Activated CD8-positive, alpha-beta T cell treated with anti-CD3 and anti-CD28 coated beads for 36 hours (primary cell): ENCODE measurements around the gene SLC29A2. TPM values are rescaled to one million over a fixed set of nuclear protein-coding genes. Genes with fewer than 3 reads are reported as not detected.
A peak's percentile ranks its signal among the peaks of the same experiment; 100 is the strongest.

Experiments
- ATAC-seq: fragments of 200-7000 bp; cut with Tn5 transposase; one replicate; pipeline ENCODE4 v1.10.0; 2021; ENCODE audit warnings: mild to moderate bottlenecking, moderate library complexity
- CTCF ChIA-PET: fragments of 350-600 bp; sonication (Branson Sonifier 250); formaldehyde crosslinking; loops from one replicate; lab custom pipeline; 2021; ENCODE audit warnings: antibody characterized with exemption; lab: Charles Lee
- POLR2A ChIA-PET: fragments of 350-600 bp; sonication (Branson Sonifier 250); formaldehyde crosslinking; loops from one replicate; lab custom pipeline; 2021; ENCODE audit warnings: antibody characterized with exemption; lab: Charles Lee
- DNase-seq: peaks from one replicate; pipeline ENCODE4 v3.0.0-alpha.2; 2020
- H3K27ac Mint-ChIP-seq: one replicate; pipeline ENCODE4 v1.8.0; 2021; ENCODE audit warnings: mild to moderate bottlenecking, mixed read lengths
- H3K27me3 Mint-ChIP-seq: one replicate; pipeline ENCODE4 v1.8.0; 2021; ENCODE audit warnings: mixed read lengths
- H3K36me3 Mint-ChIP-seq: one replicate; pipeline ENCODE4 v1.8.0; 2021; ENCODE audit warnings: low read depth, mixed read lengths
- H3K4me1 Mint-ChIP-seq: one replicate; pipeline ENCODE4 v1.8.0; 2021; ENCODE audit warnings: low read depth, mixed read lengths
- H3K4me3 Mint-ChIP-seq: one replicate; pipeline ENCODE4 v1.8.0; 2021; ENCODE audit warnings: mild to moderate bottlenecking, moderate library complexity, mixed read lengths
- H3K9me3 Mint-ChIP-seq: one replicate; pipeline ENCODE4 v1.8.0; 2021; ENCODE audit warnings: mixed read lengths
- CTCF ChIP-seq: fragments of 200-600 bp; IDR thresholded peaks from one replicate; pipeline ENCODE4 v1.8.0; 2022; ENCODE audit warnings: antibody characterized with exemption, mild to moderate bottlenecking
- intact Hi-C: fragments of 100-400 bp; cut with micrococcal nuclease; formaldehyde crosslinking; loops from one replicate; pipeline ENCODE4 v1.10.0; 2022
- total RNA-seq, 2 experiments: library from RNA; stranded (reverse); gene quantifications; one replicate each; pipeline ENCODE4 v1.2.3, GENCODE V29; 2021

SLC29A2 gene
- total RNA-seq, 2 experiments from 2014 or later = 11.8 to 12.2 TPM

GRCh38 chr11:66334605-66335442 lies 36.7 kb downstream of the SLC29A2 start:
- DNase-seq = peak; percentile 25
- Mint-ChIP-seq H3K4me1 (peaks cover 33% of the 10 kb centered on the region), H3K27ac (peak overlapping the region; percentile 76)

GRCh38 chr11:66333896-66334604 lies 37.5 kb downstream of the SLC29A2 start:
- no peak overlapping the region for H3K4me3 Mint-ChIP-seq
- H3K27me3 Mint-ChIP-seq = no peaks in the 10 kb centered on the region
- H3K36me3 Mint-ChIP-seq = peaks cover 21% of the 10 kb centered on the region
- H3K27ac Mint-ChIP-seq = no peak overlapping the region
- intact Hi-C loops = no loop called here
- ChIA-PET POLR2A (interaction anchor here (1.4 to 4.7 kb wide), 3 partner anchors 11 to 45 kb away, joined by 3 to 38 read pairs (median 22); partner anchors contain the start of genes BRMS1, CD248 and YIF1A), CTCF (interaction anchor here (0.7 to 8.7 kb wide), 4 partner anchors 20 to 87 kb away, joined by 3 to 133 read pairs (median 4); partner anchors contain the start of genes CD248 and NPAS4)
- ATAC-seq = no peak
- no peak for DNase-seq
- TF ChIP-seq CTCF = no peak
- H3K4me1 Mint-ChIP-seq = peaks cover 33% of the 10 kb centered on the region
- H3K9me3 Mint-ChIP-seq = no peaks in the 10 kb centered on the region

More at GRCh38 chr11:66334605-66335442, 36.7 kb downstream of the SLC29A2 start:
- no peaks in the 10 kb centered on the region for H3K9me3 Mint-ChIP-seq
- intact Hi-C loops = no loop called here
- no peak overlapping the region for H3K4me3 Mint-ChIP-seq
- ATAC-seq = no peak
- H3K27me3 Mint-ChIP-seq = no peaks in the 10 kb centered on the region
- peaks cover 23% of the 10 kb centered on the region for H3K36me3 Mint-ChIP-seq
- TF ChIP-seq CTCF = no peak
- ChIA-PET POLR2A (interaction anchor here (1.4 to 4.7 kb wide), 6 partner anchors 8 to 46 kb away, joined by 3 to 38 read pairs (median 7); partner anchors contain the start of genes B4GAT1, BRMS1, CD248 and SLC29A2), CTCF (interaction anchor here (0.7 to 8.7 kb wide), 8 partner anchors 9 to 112 kb away, joined by 3 to 133 read pairs (median 4); partner anchors contain the start of genes CD248 and NPAS4)

- Mint-ChIP-seq H3K9me3 (no peaks in the 10 kb centered on the region), H3K4me3 (no peak overlapping the region), H3K27ac (no peak overlapping the region), H3K27me3 (no peaks in the 10 kb centered on the region), H3K4me1 (peaks cover 33% of the 10 kb centered on the region), H3K36me3 (peaks cover 14% of the 10 kb centered on the region)
- intact Hi-C loops = no loop called here
- POLR2A ChIA-PET = interaction anchor here (1.5 to 4.7 kb wide), 3 partner anchors 12 to 18 kb away, joined by 3 to 38 read pairs (median 9); partner anchors contain the start of genes BRMS1 and CD248
- no peak for TF ChIP-seq CTCF
- ATAC-seq (no peak), DNase-seq (no peak)
- CTCF ChIA-PET = interaction anchor here (8.7 kb wide), 1 partner anchor 19 kb away, joined by 133 read pairs; the partner anchor contains the start of gene CD248
These were observed 38.2 kb downstream of the SLC29A2 start for GRCh38 chr11:66333220-66333877.

GRCh38 chr11:66332371-66333219 lies 39.0 kb downstream of the SLC29A2 start:
- Mint-ChIP-seq H3K27me3 (no peaks in the 10 kb centered on the region), H3K4me1 (peaks cover 35% of the 10 kb centered on the region), H3K27ac (no peak overlapping the region), H3K4me3 (no peak overlapping the region), H3K9me3 (no peaks in the 10 kb centered on the region), H3K36me3 (peaks cover 10% of the 10 kb centered on the region)
- ChIA-PET CTCF (interaction anchor here (1.4 to 8.7 kb wide), 2 partner anchors 19 to 44 kb away, joined by 3 to 133 read pairs; partner anchors contain the start of genes CD248 and YIF1A), POLR2A (interaction anchor here (1.0 to 4.7 kb wide), 4 partner anchors 13 to 17 kb away, joined by 3 to 38 read pairs (median 6); partner anchors contain the start of genes BRMS1 and CD248)
- intact Hi-C loops = no loop called here
- no peak for ATAC-seq
- no peak for TF ChIP-seq CTCF
- no peak for DNase-seq
